DOHH2 (cell line): ENCODE measurements around the gene CACNA2D3.

ENCODE experiments used
- H3F3A ChIP-seq: fragments of 200-600 bp; sonication (generic), shearing (Covaris generic); 2 replicates; pipeline ENCODE4 v1.6.0; 2016; ENCODE audit warnings: antibody characterized with exemption, mild to moderate bottlenecking; ENCODE audit not compliant: control insufficient read depth, insufficient read depth
- H3K27ac ChIP-seq: fragments of 200-600 bp; sonication (generic); 2 replicates; pipeline ENCODE4 v1.5.1; 2014; ENCODE audit warnings: low read depth, mild to moderate bottlenecking, low read length, moderate library complexity
- H3K27me3 ChIP-seq: fragments of 200-600 bp; sonication (generic); 2 replicates; pipeline ENCODE4 v1.6.1; 2014; ENCODE audit warnings: mild to moderate bottlenecking, low read length, mixed read lengths; ENCODE audit not compliant: control insufficient read depth
- H3K36me3 ChIP-seq: fragments of 200-600 bp; sonication (generic); 2 replicates; pipeline ENCODE4 v1.6.1; 2014; ENCODE audit warnings: mild to moderate bottlenecking, low read length, moderate library complexity, mixed read lengths; ENCODE audit not compliant: control insufficient read depth
- H3K4me1 ChIP-seq: fragments of 200-600 bp; sonication (generic); 2 replicates; pipeline ENCODE4 v1.6.1; 2014; ENCODE audit warnings: mild to moderate bottlenecking, low read length, mixed read lengths; ENCODE audit not compliant: control insufficient read depth
- H3K4me2 ChIP-seq: fragments of 200-600 bp; sonication (generic); 2 replicates; pipeline ENCODE4 v1.6.0; 2014; ENCODE audit warnings: mild to moderate bottlenecking, low read length, moderate library complexity
- H3K4me3 ChIP-seq: fragments of 200-600 bp; sonication (generic); 2 replicates; pipeline ENCODE4 v1.5.1; 2014; ENCODE audit warnings: mild to moderate bottlenecking, low read length, mixed read lengths
- H3K79me2 ChIP-seq: fragments of 200-600 bp; sonication (generic); 2 replicates; pipeline ENCODE4 v1.6.1; 2014; ENCODE audit warnings: mild to moderate bottlenecking, low read length, mixed read lengths; ENCODE audit not compliant: control insufficient read depth
- H3K9me2 ChIP-seq: fragments of 200-600 bp; sonication (generic); replicated peaks from 2 replicates; pipeline ENCODE4 v1.6.1; 2014; ENCODE audit warnings: mild to moderate bottlenecking, low read length, mixed read lengths; ENCODE audit not compliant: control insufficient read depth
- H3K9me3 ChIP-seq: fragments of 200-600 bp; sonication (generic); 2 replicates; pipeline ENCODE4 v1.6.1; 2014; ENCODE audit warnings: antibody characterized with exemption, low read length, mixed read lengths; ENCODE audit not compliant: control insufficient read depth, insufficient read depth
- H4K20me1 ChIP-seq: fragments of 200-600 bp; sonication (generic); 2 replicates; pipeline ENCODE4 v1.6.0; 2014; ENCODE audit warnings: low read depth, mild to moderate bottlenecking, antibody characterized with exemption, low read length, moderate library complexity; ENCODE audit not compliant: control insufficient read depth, insufficient read depth
- CTCF ChIP-seq: fragments of 200-600 bp; sonication (generic); IDR thresholded peaks from one replicate; pipeline ENCODE4 v1.5.1; 2014; ENCODE audit warnings: antibody characterized with exemption, mild to moderate bottlenecking, low read depth, low read length; ENCODE audit not compliant: poor library complexity, severe bottlenecking
- EZH2phosphoT487 ChIP-seq: fragments of 200-600 bp; sonication (generic); IDR thresholded peaks from 2 replicates; pipeline ENCODE4 v1.6.1; 2017; ENCODE audit warnings: borderline replicate concordance, mild to moderate bottlenecking, antibody characterized with exemption, low read length, moderate library complexity, mixed read lengths

The CACNA2D3 gene

GRCh38 chr3:55078876-55079275, 956.5 kb downstream of the CACNA2D3 start:
- no peak for TF ChIP-seq CTCF
- TF ChIP-seq EZH2phosphoT487: no peak
- Histone ChIP-seq H4K20me1 (no peaks in the 10 kb centered on the region), H3K9me2 (no peaks in the 10 kb centered on the region), H3K27ac (no peak overlapping the region), H3F3A (no peaks in the 10 kb centered on the region), H3K27me3 (no peaks in the 10 kb centered on the region), H3K36me3 (no peaks in the 10 kb centered on the region), H3K79me2 (no peaks in the 10 kb centered on the region), H3K4me3 (no peak overlapping the region), H3K9me3 (no peaks in the 10 kb centered on the region), H3K4me2 (no peak overlapping the region), H3K4me1 (no peaks in the 10 kb centered on the region)

GRCh38 chr3:55085231-55085630, 962.9 kb downstream of the CACNA2D3 start:
- H4K20me1 ChIP-seq: no peaks in the 10 kb centered on the region
- H3K9me3 ChIP-seq: no peaks in the 10 kb centered on the region
- H3K4me3 ChIP-seq: no peak overlapping the region
- H3K9me2 ChIP-seq: no peaks in the 10 kb centered on the region
- no peak overlapping the region for H3K27ac ChIP-seq
- no peaks in the 10 kb centered on the region for H3K36me3 ChIP-seq
- no peaks in the 10 kb centered on the region for H3F3A ChIP-seq
- no peaks in the 10 kb centered on the region for H3K27me3 ChIP-seq
- no peak for TF ChIP-seq EZH2phosphoT487
- no peak for TF ChIP-seq CTCF
- no peaks in the 10 kb centered on the region for H3K79me2 ChIP-seq
- H3K4me1 ChIP-seq: no peaks in the 10 kb centered on the region
- H3K4me2 ChIP-seq: no peak overlapping the region

GRCh38 chr3:55089211-55089610, 966.9 kb downstream of the CACNA2D3 start:
- H3K27me3 ChIP-seq: no peaks in the 10 kb centered on the region
- H3K4me1 ChIP-seq: no peaks in the 10 kb centered on the region
- no peaks in the 10 kb centered on the region for H3F3A ChIP-seq
- H3K27ac ChIP-seq: no peak overlapping the region
- no peaks in the 10 kb centered on the region for H3K9me2 ChIP-seq
- no peaks in the 10 kb centered on the region for H4K20me1 ChIP-seq
- no peaks in the 10 kb centered on the region for H3K36me3 ChIP-seq
- H3K9me3 ChIP-seq: no peaks in the 10 kb centered on the region
- no peaks in the 10 kb centered on the region for H3K79me2 ChIP-seq
- no peak for TF ChIP-seq EZH2phosphoT487
- no peak for TF ChIP-seq CTCF
- H3K4me2 ChIP-seq: no peak overlapping the region
- no peak overlapping the region for H3K4me3 ChIP-seq

GRCh38 chr3:55090291-55090690, 967.9 kb downstream of the CACNA2D3 start:
- Histone ChIP-seq H3K4me3 (no peak overlapping the region), H3K27ac (no peak overlapping the region), H3K4me2 (no peak overlapping the region), H4K20me1 (no peaks in the 10 kb centered on the region), H3K36me3 (no peaks in the 10 kb centered on the region), H3K79me2 (no peaks in the 10 kb centered on the region), H3K9me3 (no peaks in the 10 kb centered on the region), H3K4me1 (no peaks in the 10 kb centered on the region), H3F3A (no peaks in the 10 kb centered on the region), H3K27me3 (no peaks in the 10 kb centered on the region), H3K9me2 (no peaks in the 10 kb centered on the region)
- TF ChIP-seq CTCF: no peak
